Mesothelial cell of epicardium (in vitro differentiated cells): ENCODE data around the gene TAS2R5. TPM values are rescaled to one million over a fixed set of nuclear protein-coding genes. Genes with fewer than 3 reads are reported as not detected.
"Not testable (repeated sequence)": the region's sequence is repeated elsewhere in the genome, so short reads cannot be mapped to it uniquely, and the experiment has no call there.

ENCODE experiments used
- DNase-seq, 2 experiments: peaks; one replicate each; pipeline ENCODE4 v3.0.0; 2021; ENCODE audit warnings: low spot score in 2 of 2; ENCODE audit not compliant: unreplicated experiment in 2 of 2
- H3K27ac Mint-ChIP-seq: 2 replicates; pipeline ENCODE4 v1.8.0; 2021; ENCODE audit warnings: mixed read lengths
- H3K27me3 Mint-ChIP-seq: 2 replicates; pipeline ENCODE4 v1.8.0; 2021; ENCODE audit warnings: low read depth, mixed read lengths
- H3K36me3 Mint-ChIP-seq: 2 replicates; pipeline ENCODE4 v1.8.0; 2021; ENCODE audit warnings: mixed read lengths
- H3K4me1 Mint-ChIP-seq: 2 replicates; pipeline ENCODE4 v1.8.0; 2021; ENCODE audit warnings: mixed read lengths
- H3K4me3 Mint-ChIP-seq: 2 replicates; pipeline ENCODE4 v1.8.0; 2021; ENCODE audit warnings: mild to moderate bottlenecking, moderate library complexity, mixed read lengths
- H3K9me3 Mint-ChIP-seq: 2 replicates; pipeline ENCODE4 v1.8.0; 2021; ENCODE audit warnings: mixed read lengths
- total RNA-seq: library from RNA; stranded (reverse); gene quantifications from 3 replicates; pipeline ENCODE4 v1.2.1, GENCODE V29; 2021
- TF ChIP-seq, protein P1 (sequence below): fragments of 200-600 bp; sonication (generic); IDR thresholded peaks from one replicate; pipeline ENCODE4 v1.5.0; 2021; ENCODE audit warnings: antibody characterized with exemption; ENCODE audit not compliant: unreplicated experiment

TAS2R5 gene
- total RNA-seq, 1 donor from 2014 or later: 5.1 TPM

DNA sequence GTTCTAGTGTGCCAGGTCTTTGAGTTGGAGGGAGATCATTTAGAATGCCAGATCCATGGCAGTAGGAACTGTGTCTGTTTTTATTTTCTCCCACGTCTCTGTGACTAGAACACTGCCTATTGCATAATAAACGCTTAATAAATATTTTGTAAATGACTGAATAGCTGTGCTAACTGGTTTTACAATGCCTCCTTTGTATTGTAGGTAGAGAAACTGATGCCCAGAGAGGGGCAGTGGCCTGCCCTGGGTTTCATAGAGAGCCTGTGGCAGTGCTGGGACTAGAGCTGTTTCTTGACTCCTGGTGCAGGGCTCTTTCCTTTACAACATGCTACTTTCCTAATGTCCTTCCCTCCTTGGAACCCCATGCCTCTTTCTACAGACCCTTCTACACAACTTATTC is 2.5 kb downstream of the TAS2R5 start:
- Mint-ChIP-seq H3K27me3 (no peaks in the 10 kb centered on the region), H3K4me3 (no peak overlapping the region), H3K9me3 (no peaks in the 10 kb centered on the region), H3K4me1 (no peaks in the 10 kb centered on the region), H3K36me3 (peaks cover 12% of the 10 kb centered on the region), H3K27ac (no peak overlapping the region)
- no peak for DNase-seq
- TF ChIP-seq, protein P1, sequence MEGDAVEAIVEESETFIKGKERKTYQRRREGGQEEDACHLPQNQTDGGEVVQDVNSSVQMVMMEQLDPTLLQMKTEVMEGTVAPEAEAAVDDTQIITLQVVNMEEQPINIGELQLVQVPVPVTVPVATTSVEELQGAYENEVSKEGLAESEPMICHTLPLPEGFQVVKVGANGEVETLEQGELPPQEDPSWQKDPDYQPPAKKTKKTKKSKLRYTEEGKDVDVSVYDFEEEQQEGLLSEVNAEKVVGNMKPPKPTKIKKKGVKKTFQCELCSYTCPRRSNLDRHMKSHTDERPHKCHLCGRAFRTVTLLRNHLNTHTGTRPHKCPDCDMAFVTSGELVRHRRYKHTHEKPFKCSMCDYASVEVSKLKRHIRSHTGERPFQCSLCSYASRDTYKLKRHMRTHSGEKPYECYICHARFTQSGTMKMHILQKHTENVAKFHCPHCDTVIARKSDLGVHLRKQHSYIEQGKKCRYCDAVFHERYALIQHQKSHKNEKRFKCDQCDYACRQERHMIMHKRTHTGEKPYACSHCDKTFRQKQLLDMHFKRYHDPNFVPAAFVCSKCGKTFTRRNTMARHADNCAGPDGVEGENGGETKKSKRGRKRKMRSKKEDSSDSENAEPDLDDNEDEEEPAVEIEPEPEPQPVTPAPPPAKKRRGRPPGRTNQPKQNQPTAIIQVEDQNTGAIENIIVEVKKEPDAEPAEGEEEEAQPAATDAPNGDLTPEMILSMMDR: no peak

DNA sequence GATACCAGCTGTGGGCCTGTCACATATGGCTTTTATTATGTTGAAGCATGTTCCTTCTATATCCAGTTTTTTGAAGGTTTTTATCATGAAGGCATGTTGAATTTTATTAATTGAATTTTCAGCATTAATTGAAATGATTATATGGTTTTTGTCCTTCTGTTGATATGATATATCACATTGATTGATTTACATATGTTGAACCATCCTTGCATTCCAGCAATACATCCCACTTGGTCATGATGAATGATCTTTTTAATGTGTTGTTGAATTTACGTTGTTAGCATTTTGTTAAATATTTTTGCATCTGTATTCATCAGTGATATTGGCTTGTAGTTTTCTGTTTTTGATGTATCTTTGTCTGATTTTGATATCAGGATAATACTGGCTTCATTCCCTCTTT is 30.1 kb downstream of the TAS2R5 start:
- no peaks in the 10 kb centered on the region for H3K27me3 Mint-ChIP-seq
- H3K4me3 Mint-ChIP-seq: no peak overlapping the region

DNA sequence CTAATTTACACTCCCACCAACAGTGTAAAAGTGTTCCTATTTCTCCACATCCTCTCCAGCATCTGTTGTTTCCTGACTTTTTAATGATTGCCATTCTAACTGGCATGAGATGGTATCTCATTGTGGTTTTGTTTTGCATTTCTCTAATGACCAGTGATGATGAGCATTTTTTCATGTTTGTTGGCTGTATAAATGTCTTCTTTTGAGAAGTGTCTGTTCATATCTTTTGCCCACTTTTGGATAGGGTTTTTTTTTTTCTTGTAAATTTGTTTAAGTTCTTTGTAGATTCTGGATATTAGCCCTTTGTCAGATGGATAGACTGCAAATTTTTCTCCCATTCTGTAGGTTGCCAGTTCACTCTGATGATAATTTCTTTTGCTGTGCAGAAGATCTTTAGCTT is 32.4 kb downstream of the TAS2R5 start:
- not testable (repeated sequence) for H3K4me1 Mint-ChIP-seq, DNase-seq, H3K27ac Mint-ChIP-seq, H3K4me3 Mint-ChIP-seq, H3K27me3 Mint-ChIP-seq
- H3K9me3 Mint-ChIP-seq: peaks cover 64% of the 10 kb centered on the region
- peaks cover 22% of the 10 kb centered on the region for H3K36me3 Mint-ChIP-seq

More for the DNA sequence above, 30.1 kb downstream of the TAS2R5 start:
- Mint-ChIP-seq H3K4me1 (no peaks in the 10 kb centered on the region), H3K27ac (no peak overlapping the region), H3K9me3 (peaks cover 64% of the 10 kb centered on the region), H3K36me3 (peaks cover 21% of the 10 kb centered on the region)
- TF ChIP-seq, protein P1: no peak
- no peak for DNase-seq

DNA sequence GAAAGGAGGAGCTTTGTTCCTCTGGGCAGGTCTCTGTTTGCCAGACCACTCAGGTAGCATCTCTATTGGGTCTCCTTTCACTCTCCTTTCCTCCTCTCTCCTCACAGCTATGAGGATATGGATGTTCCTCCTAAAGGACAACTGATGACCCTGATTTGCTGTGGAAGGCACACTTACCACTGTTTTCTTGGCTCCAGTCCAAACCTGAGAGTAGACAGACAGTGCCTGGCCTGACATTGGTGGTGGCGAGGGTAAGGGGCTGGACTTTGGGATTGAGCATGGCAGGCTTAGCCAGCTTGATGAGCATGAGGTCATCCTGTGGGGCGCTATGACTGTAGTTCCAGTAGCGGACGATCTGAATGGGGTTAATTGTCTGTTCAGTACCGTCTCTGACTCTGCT is 47.7 kb downstream of the TAS2R5 start:
- no peak for DNase-seq
- Mint-ChIP-seq H3K36me3 (no peaks in the 10 kb centered on the region), H3K9me3 (no peaks in the 10 kb centered on the region), H3K27ac (no peak overlapping the region), H3K4me3 (no peak overlapping the region), H3K4me1 (no peaks in the 10 kb centered on the region), H3K27me3 (no peaks in the 10 kb centered on the region)
- TF ChIP-seq, protein P1: no peak

DNA sequence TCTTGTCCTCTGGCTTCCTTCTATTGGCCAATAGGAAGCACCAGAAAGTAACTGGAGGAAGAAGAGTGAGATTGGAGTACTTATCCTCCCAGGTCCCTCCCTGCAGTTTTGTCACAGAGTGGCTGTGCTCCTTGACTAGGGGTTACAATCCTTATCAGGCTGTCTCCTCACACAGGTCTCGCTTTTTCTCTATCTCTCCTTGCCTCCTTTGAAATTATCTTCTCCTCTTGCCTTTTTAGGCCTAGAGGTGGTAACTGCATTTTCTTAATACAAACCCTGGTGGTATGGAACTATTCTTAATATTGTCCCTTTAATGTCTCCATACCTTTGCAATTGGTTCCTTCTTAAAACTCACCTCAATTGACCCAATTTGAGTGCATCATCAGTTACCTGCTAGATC is 48.6 kb downstream of the TAS2R5 start:
- H3K27ac Mint-ChIP-seq: no peak overlapping the region
- no peaks in the 10 kb centered on the region for H3K27me3 Mint-ChIP-seq
- DNase-seq: no peak
- no peaks in the 10 kb centered on the region for H3K4me1 Mint-ChIP-seq
- TF ChIP-seq, protein P1: no peak
- H3K4me3 Mint-ChIP-seq: no peak overlapping the region
- no peaks in the 10 kb centered on the region for H3K9me3 Mint-ChIP-seq
- no peaks in the 10 kb centered on the region for H3K36me3 Mint-ChIP-seq

DNA sequence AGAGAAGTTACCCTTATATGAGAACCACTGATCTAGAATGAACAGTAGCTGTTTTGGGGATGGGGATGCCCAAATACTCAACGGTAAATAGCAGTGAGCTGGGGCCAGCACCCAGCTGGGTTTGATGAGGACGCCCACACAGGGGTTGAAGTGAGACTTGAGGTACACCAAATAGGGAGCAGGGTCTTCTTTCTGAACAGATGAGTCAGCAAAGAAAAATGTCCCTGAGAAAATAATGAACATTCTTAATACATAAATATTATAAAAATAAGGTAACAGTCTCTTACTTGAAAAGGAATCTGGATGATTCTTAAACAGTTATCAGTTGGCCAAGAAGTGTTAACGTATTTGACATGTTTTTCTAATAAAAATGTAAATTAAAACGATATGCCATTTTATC is 49.2 kb downstream of the TAS2R5 start:
- Mint-ChIP-seq H3K4me3 (no peak overlapping the region), H3K27ac (no peak overlapping the region), H3K27me3 (no peaks in the 10 kb centered on the region), H3K9me3 (no peaks in the 10 kb centered on the region), H3K4me1 (no peaks in the 10 kb centered on the region), H3K36me3 (no peaks in the 10 kb centered on the region)
- DNase-seq: no peak
- TF ChIP-seq, protein P1: no peak
